Stomach (tissue), 4 donors: ENCODE data around the gene TFAP2A.

Experiments used
- POLR2A ChIP-seq, 4 donors: fragments of 450-650 bp; IDR thresholded peaks; one replicate each; pipeline ENCODE4 v1.6.1; 2016; ENCODE audit warnings: antibody characterized with exemption in 4 of 4, control low read depth in 2 of 4, mild to moderate bottlenecking in 1 of 4, moderate library complexity in 1 of 4
- POLR2AphosphoS5 ChIP-seq, 3 donors: sonication (generic); formaldehyde crosslinking; IDR thresholded peaks; one replicate each; pipeline ENCODE4 v1.6.1; 2016; ENCODE audit warnings: antibody characterized with exemption in 3 of 3
- TF ChIP-seq, protein P1 (sequence below), 7 experiments: fragments of 450-650 bp in 4 of 7; fragments of 200-600 bp in 3 of 7; sonication (generic) in 3 of 7; IDR thresholded peaks; one replicate each; pipeline ENCODE4 v1.5.1; 2016 to 2019; ENCODE audit warnings: antibody characterized with exemption in 7 of 7, control low read depth in 2 of 7, mild to moderate bottlenecking in 1 of 7

GRCh38 chr6:10408457-10408856, 6.4 kb downstream of the TFAP2A start:
- TF ChIP-seq, protein P1, sequence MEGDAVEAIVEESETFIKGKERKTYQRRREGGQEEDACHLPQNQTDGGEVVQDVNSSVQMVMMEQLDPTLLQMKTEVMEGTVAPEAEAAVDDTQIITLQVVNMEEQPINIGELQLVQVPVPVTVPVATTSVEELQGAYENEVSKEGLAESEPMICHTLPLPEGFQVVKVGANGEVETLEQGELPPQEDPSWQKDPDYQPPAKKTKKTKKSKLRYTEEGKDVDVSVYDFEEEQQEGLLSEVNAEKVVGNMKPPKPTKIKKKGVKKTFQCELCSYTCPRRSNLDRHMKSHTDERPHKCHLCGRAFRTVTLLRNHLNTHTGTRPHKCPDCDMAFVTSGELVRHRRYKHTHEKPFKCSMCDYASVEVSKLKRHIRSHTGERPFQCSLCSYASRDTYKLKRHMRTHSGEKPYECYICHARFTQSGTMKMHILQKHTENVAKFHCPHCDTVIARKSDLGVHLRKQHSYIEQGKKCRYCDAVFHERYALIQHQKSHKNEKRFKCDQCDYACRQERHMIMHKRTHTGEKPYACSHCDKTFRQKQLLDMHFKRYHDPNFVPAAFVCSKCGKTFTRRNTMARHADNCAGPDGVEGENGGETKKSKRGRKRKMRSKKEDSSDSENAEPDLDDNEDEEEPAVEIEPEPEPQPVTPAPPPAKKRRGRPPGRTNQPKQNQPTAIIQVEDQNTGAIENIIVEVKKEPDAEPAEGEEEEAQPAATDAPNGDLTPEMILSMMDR (IDR thresholded peaks at IDR 0.05): no peak
- TF ChIP-seq POLR2A (IDR thresholded peaks at IDR 0.05): no peak
- no peak for TF ChIP-seq POLR2AphosphoS5 (IDR thresholded peaks at IDR 0.05)
